ENCODE data around the gene MRPS17. TPM values are rescaled to one million over a fixed set of nuclear protein-coding genes. Genes with fewer than 3 reads are reported as not detected.
A peak's percentile ranks its signal among the peaks of the same experiment; 100 is the strongest.

Gene MRPS17
- total RNA-seq: 1 to 10 TPM; 3.3 to 8.8 TPM

GRCh38 chr7:55951637-55952351, at the start of gene MRPS17:
MRPS17 (plus strand) TSS chr7:55951877; CDS start chr7:55953196, 1,319 bp downstream.
- peaks cover 19% of the 10 kb centered on the region for H3K4me1 ChIP-seq
- intact Hi-C loops (cut with DNase I): no loop called here
- 1% methylated on average over 31 to 53 of the region's 53 CpGs for WGBS, 2 donors
- DNase-seq (peak; percentile 93 to 96 (median 94)), ATAC-seq (peak; percentile 100)
- H3K27ac ChIP-seq: peak within 1 kb of the TSS; percentile 57 to 89 (median 74)
- H3K4me3 ChIP-seq: peak within 1 kb of the TSS; percentile 73 to 83
- no peaks in the 10 kb centered on the region for H3K9me3 ChIP-seq
- H3K36me3 ChIP-seq (replicated peaks in 1 of 2; ENCODE audit: insufficient read depth in 1 of 2, low read depth in 2 of 2): no peaks in the 10 kb centered on the region
- no peaks in the 10 kb centered on the region for H3K27me3 ChIP-seq
- TF ChIP-seq POLR2A (IDR thresholded peaks at IDR 0.05) (peak; percentile 47 to 92 (median 90)), CTCF (IDR thresholded peaks at IDR 0.05) (peak in 2 of 7 experiments; percentile 19 to 35)

GRCh38 chr7:55903985-55904759, 47.5 kb upstream of the MRPS17 start:
- no peak overlapping the region for H3K27ac ChIP-seq
- no peaks in the 10 kb centered on the region for H3K36me3 ChIP-seq (replicated peaks in 1 of 2; ENCODE audit: insufficient read depth in 1 of 2, low read depth in 2 of 2)
- ATAC-seq: no peak
- no peak overlapping the region for H3K4me3 ChIP-seq
- intact Hi-C loops (cut with DNase I): no loop called here
- no peaks in the 10 kb centered on the region for H3K4me1 ChIP-seq
- TF ChIP-seq POLR2A (IDR thresholded peaks at IDR 0.05): no peak
- TF ChIP-seq CTCF (IDR thresholded peaks at IDR 0.05): no peak
- no peaks in the 10 kb centered on the region for H3K9me3 ChIP-seq
- 82 to 92% methylated on average over 8 of the region's 8 CpGs for WGBS, 2 donors
- no peak for DNase-seq
- H3K27me3 ChIP-seq: no peaks in the 10 kb centered on the region

GRCh38 chr7:55912748-55913158, 38.9 kb upstream of the MRPS17 start:
- 68 to 78% methylated on average over 3 of the region's 3 CpGs for WGBS, 2 donors
- DNase-seq: no peak
- Histone ChIP-seq H3K36me3 (replicated peaks in 1 of 2; ENCODE audit: insufficient read depth in 1 of 2, low read depth in 2 of 2) (no peaks in the 10 kb centered on the region), H3K27ac (no peak overlapping the region), H3K27me3 (no peaks in the 10 kb centered on the region), H3K4me1 (no peaks in the 10 kb centered on the region), H3K4me3 (no peak overlapping the region), H3K9me3 (no peaks in the 10 kb centered on the region)
- no peak for ATAC-seq
- intact Hi-C loops (cut with DNase I): no loop called here
- no peak for TF ChIP-seq CTCF (IDR thresholded peaks at IDR 0.05)
- no peak for TF ChIP-seq POLR2A (IDR thresholded peaks at IDR 0.05)

GRCh38 chr7:55917771-55918170, 33.9 kb upstream of the MRPS17 start:
- H3K4me1 ChIP-seq: no peaks in the 10 kb centered on the region
- WGBS, 2 donors: 88 to 91% methylated on average over 1 of the region's 1 CpG
- no peak for DNase-seq
- intact Hi-C loops (cut with DNase I): no loop called here
- no peak overlapping the region for H3K27ac ChIP-seq
- no peaks in the 10 kb centered on the region for H3K36me3 ChIP-seq (replicated peaks in 1 of 2; ENCODE audit: insufficient read depth in 1 of 2, low read depth in 2 of 2)
- no peak for ATAC-seq
- H3K9me3 ChIP-seq: no peaks in the 10 kb centered on the region
- no peak overlapping the region for H3K4me3 ChIP-seq
- no peaks in the 10 kb centered on the region for H3K27me3 ChIP-seq
- TF ChIP-seq CTCF (IDR thresholded peaks at IDR 0.05) (no peak), POLR2A (IDR thresholded peaks at IDR 0.05) (no peak)
